Measurements from ENCODE around the gene ASIC5. TPM values are rescaled to one million over a fixed set of nuclear protein-coding genes. Genes with fewer than 3 reads are reported as not detected.
A peak's percentile ranks its signal among the peaks of the same experiment; 100 is the strongest.
"Not testable (repeated sequence)": the region's sequence is repeated elsewhere in the genome, so short reads cannot be mapped to it uniquely, and the experiment has no call there.

Gene ASIC5
- not detected in 2 replicates for total RNA-seq (2014; rRNA removed; shearing (Covaris generic))

GRCh38 chr4:155866177-155866576, at the start of gene ASIC5:
Gene ASIC5, minus strand, starts transcription at chr4:155866277. Its CDS starts 51 bp downstream, at chr4:155866226.
- Histone ChIP-seq H3K36me3 (no peaks in the 10 kb centered on the region), H3K27me3 (no peaks in the 10 kb centered on the region), H3K27ac (no peak within 1 kb of the TSS), H3K4me3 (no peak within 1 kb of the TSS), H3K4me1 (no peaks in the 10 kb centered on the region), H3K9me3 (replicated peaks) (no peaks in the 10 kb centered on the region)
- DNase-seq = no peak

GRCh38 chr4:155914782-155915181, 48.7 kb upstream of the ASIC5 start:
- DNase-seq = no peak
- Histone ChIP-seq H3K9me3 (replicated peaks) (no peaks in the 10 kb centered on the region), H3K4me1 (no peaks in the 10 kb centered on the region), H3K27me3 (no peaks in the 10 kb centered on the region), H3K27ac (no peak overlapping the region), H3K36me3 (no peaks in the 10 kb centered on the region), H3K4me3 (no peak overlapping the region)

- H3K27me3 ChIP-seq = no peaks in the 10 kb centered on the region
- H3K36me3 ChIP-seq = no peaks in the 10 kb centered on the region
- no peaks in the 10 kb centered on the region for H3K9me3 ChIP-seq (replicated peaks)
- H3K4me1 ChIP-seq = peaks cover 6% of the 10 kb centered on the region
- DNase-seq = no peak
- H3K27ac ChIP-seq = no peak overlapping the region
- H3K4me3 ChIP-seq = no peak overlapping the region
These were observed 45.8 kb upstream of the ASIC5 start for GRCh38 chr4:155911905-155912304.

GRCh38 chr4:155909615-155910226, 43.6 kb upstream of the ASIC5 start:
- Histone ChIP-seq H3K4me1 (peaks cover 14% of the 10 kb centered on the region), H3K4me3 (no peak overlapping the region), H3K27ac (no peak overlapping the region), H3K9me3 (replicated peaks) (no peaks in the 10 kb centered on the region), H3K36me3 (no peaks in the 10 kb centered on the region), H3K27me3 (no peaks in the 10 kb centered on the region)
- DNase-seq = no peak

- no peaks in the 10 kb centered on the region for H3K36me3 ChIP-seq
- no peaks in the 10 kb centered on the region for H3K27me3 ChIP-seq
- no peak for DNase-seq
- no peaks in the 10 kb centered on the region for H3K9me3 ChIP-seq (replicated peaks)
- H3K4me3 ChIP-seq = no peak overlapping the region
- H3K27ac ChIP-seq = no peak overlapping the region
- H3K4me1 ChIP-seq = peaks cover 14% of the 10 kb centered on the region
These were observed 42.4 kb upstream of the ASIC5 start for GRCh38 chr4:155908187-155909139.

GRCh38 chr4:155907556-155907955, 41.5 kb upstream of the ASIC5 start:
- DNase-seq = no peak
- H3K36me3 ChIP-seq = no peaks in the 10 kb centered on the region
- no peaks in the 10 kb centered on the region for H3K27me3 ChIP-seq
- H3K4me1 ChIP-seq = peaks cover 14% of the 10 kb centered on the region
- no peak overlapping the region for H3K4me3 ChIP-seq
- no peaks in the 10 kb centered on the region for H3K9me3 ChIP-seq (replicated peaks)
- no peak overlapping the region for H3K27ac ChIP-seq

- no peak overlapping the region for H3K4me3 ChIP-seq
- H3K36me3 ChIP-seq = no peaks in the 10 kb centered on the region
- no peaks in the 10 kb centered on the region for H3K9me3 ChIP-seq (replicated peaks)
- DNase-seq = peak; percentile 78 to 89
- H3K4me1 ChIP-seq = peaks cover 14% of the 10 kb centered on the region
- 0 out of 2 replicates have a peak overlapping the region, but pooled peaks have one; percentile 12 for H3K27ac ChIP-seq
- no peaks in the 10 kb centered on the region for H3K27me3 ChIP-seq
These were observed 40.6 kb upstream of the ASIC5 start for GRCh38 chr4:155906554-155907247.

GRCh38 chr4:155904331-155904730, 38.3 kb upstream of the ASIC5 start:
- no peak for DNase-seq
- Histone ChIP-seq H3K4me3 (no peak overlapping the region), H3K4me1 (peaks cover 17% of the 10 kb centered on the region), H3K27me3 (no peaks in the 10 kb centered on the region), H3K36me3 (no peaks in the 10 kb centered on the region), H3K27ac (no peak overlapping the region), H3K9me3 (replicated peaks) (no peaks in the 10 kb centered on the region)

GRCh38 chr4:155903453-155903852, 37.4 kb upstream of the ASIC5 start, which contains the start of gene TDO2:
Gene TDO2, plus strand, starts transcription at chr4:155903696. Its CDS starts 63 bp downstream, at chr4:155903759.
- no peak within 1 kb of the TSS for H3K27ac ChIP-seq
- H3K36me3 ChIP-seq = no peaks in the 10 kb centered on the region
- no peak within 1 kb of the TSS for H3K4me3 ChIP-seq
- peaks cover 17% of the 10 kb centered on the region for H3K4me1 ChIP-seq
- no peak for DNase-seq
- no peaks in the 10 kb centered on the region for H3K27me3 ChIP-seq
- no peaks in the 10 kb centered on the region for H3K9me3 ChIP-seq (replicated peaks)

GRCh38 chr4:155901013-155901412, 34.9 kb upstream of the ASIC5 start:
- no peak for DNase-seq
- H3K36me3 ChIP-seq = no peaks in the 10 kb centered on the region
- H3K4me3 ChIP-seq = no peak overlapping the region
- peaks cover 3% of the 10 kb centered on the region for H3K4me1 ChIP-seq
- H3K27ac ChIP-seq = no peak overlapping the region
- no peaks in the 10 kb centered on the region for H3K27me3 ChIP-seq
- no peaks in the 10 kb centered on the region for H3K9me3 ChIP-seq (replicated peaks)

- Histone ChIP-seq H3K4me1 (peaks cover 3% of the 10 kb centered on the region), H3K27ac (peak overlapping the region; percentile 11; the same call in 1 of the 2 replicates)
- peak in 1 of 2 experiments; percentile 29 for DNase-seq
These were observed 34.3 kb upstream of the ASIC5 start for GRCh38 chr4:155900381-155900780.

GRCh38 chr4:155899891-155900290, 33.8 kb upstream of the ASIC5 start:
- Histone ChIP-seq H3K4me3 (no peak overlapping the region), H3K36me3 (no peaks in the 10 kb centered on the region), H3K9me3 (replicated peaks) (no peaks in the 10 kb centered on the region), H3K4me1 (peaks cover 3% of the 10 kb centered on the region), H3K27me3 (no peaks in the 10 kb centered on the region), H3K27ac (peak overlapping the region; percentile 11; the same call in 1 of the 2 replicates)
- DNase-seq = peak in 1 of 2 experiments; percentile 4

More at GRCh38 chr4:155900381-155900780, 34.3 kb upstream of the ASIC5 start:
- H3K27me3 ChIP-seq = no peaks in the 10 kb centered on the region
- H3K4me3 ChIP-seq = no peak overlapping the region
- H3K36me3 ChIP-seq = no peaks in the 10 kb centered on the region
- H3K9me3 ChIP-seq (replicated peaks) = no peaks in the 10 kb centered on the region

- H3K27me3 ChIP-seq, DNase-seq, H3K27ac ChIP-seq: not testable (repeated sequence)
These were observed 32.3 kb upstream of the ASIC5 start for GRCh38 chr4:155898371-155898770.

GRCh38 chr4:155891058-155891457, 25.0 kb upstream of the ASIC5 start:
- peaks cover 4% of the 10 kb centered on the region; the same call in 1 of the 2 replicates for H3K9me3 ChIP-seq (replicated peaks)
- DNase-seq = peak; percentile 2 to 15

More at GRCh38 chr4:155898371-155898770, 32.3 kb upstream of the ASIC5 start:
- not testable (repeated sequence) for H3K4me3 ChIP-seq; H3K4me1 ChIP-seq; H3K9me3 ChIP-seq (replicated peaks); H3K36me3 ChIP-seq

More at GRCh38 chr4:155891058-155891457, 25.0 kb upstream of the ASIC5 start:
- Histone ChIP-seq H3K4me1 (no peaks in the 10 kb centered on the region), H3K27ac (peak overlapping the region; percentile 17; the same call in 1 of the 2 replicates), H3K36me3 (no peaks in the 10 kb centered on the region), H3K27me3 (no peaks in the 10 kb centered on the region), H3K4me3 (no peak overlapping the region)

Measured in SJCRH30 (cell line).